Measurements from ENCODE around the gene ATF7IP.
"Not testable (repeated sequence)": the region's sequence is repeated elsewhere in the genome, so short reads cannot be mapped to it uniquely, and the experiment has no call there.

ATF7IP gene

DNA sequence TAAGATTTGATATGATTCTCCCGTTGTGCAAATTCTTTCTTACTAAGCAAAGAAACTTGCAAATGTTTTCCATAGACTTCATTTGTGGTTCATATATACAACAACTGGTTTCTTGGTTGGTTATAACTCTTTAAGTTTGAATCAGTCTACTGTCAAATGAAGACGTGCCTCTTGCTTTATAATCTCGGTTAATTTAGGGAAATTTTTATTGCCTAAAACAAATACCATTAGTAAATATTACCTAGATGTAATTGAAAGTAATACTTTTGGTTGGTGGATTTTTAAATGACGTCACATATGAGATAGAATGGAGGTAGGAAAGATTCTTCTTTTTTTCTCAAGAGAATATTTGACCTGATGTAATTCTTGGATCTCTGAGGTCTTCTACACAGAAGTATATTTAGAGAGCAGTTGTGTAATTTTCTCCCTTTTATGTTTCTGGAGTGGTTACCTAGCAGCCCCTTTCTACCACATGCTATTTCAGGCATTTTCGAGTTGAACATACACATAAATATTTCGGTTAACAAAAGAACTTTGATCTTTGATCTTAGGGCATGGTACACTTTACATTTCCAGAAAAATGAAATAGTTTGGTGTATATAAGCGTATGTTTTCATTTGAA, 1.7 kb downstream of the ATF7IP start:
- intact Hi-C loops (cut with DNase I) = loop anchor here (5.0 kb wide), 1 partner anchor 130 kb away; no protein-coding TSS in a partner anchor
- no peak for DNase-seq

DNA sequence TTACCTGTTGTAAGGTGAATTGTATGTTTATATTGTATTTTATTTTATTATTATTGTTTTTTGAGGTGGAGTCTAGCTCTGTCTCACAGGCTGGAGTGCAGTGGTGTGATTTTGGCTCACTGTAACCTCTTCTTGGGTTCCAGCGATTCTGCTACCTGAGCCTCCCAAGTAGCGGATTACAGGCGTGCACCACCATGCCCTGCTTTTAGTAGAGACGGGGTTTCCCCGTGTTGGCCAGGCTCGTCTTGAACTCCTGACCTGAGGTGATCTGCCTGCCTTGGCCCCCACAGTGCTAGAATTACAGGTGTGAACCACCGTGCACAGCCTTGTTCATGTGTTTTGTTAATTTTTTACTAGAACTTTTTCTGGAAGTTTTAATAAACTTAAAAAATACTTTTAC, 3.8 kb downstream of the ATF7IP start:
- DNase-seq = no peak
- intact Hi-C loops (cut with DNase I) = loop anchor here (5.0 kb wide), 1 partner anchor 132 kb away; no protein-coding TSS in a partner anchor

DNA sequence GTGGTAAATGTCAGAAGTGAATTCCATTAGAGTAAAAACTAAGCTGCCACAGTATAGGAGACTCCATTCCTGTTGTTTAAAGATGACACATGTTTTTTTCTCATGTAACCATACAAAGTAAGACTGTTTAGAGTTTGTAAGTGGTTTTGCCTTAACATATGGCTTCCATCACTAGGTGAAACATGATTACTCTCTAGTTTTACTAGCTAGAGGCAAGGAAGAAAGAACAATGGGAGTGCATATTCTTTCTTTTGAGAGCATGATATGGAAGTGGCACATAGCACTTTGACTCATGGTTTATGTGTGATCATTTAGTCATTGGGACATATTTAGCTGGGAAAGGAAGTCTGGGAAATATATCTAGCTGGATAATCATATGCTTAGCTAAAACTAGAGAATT, 7.7 kb downstream of the ATF7IP start:
- intact Hi-C loops (cut with DNase I) = no loop called here
- no peak for DNase-seq

DNA sequence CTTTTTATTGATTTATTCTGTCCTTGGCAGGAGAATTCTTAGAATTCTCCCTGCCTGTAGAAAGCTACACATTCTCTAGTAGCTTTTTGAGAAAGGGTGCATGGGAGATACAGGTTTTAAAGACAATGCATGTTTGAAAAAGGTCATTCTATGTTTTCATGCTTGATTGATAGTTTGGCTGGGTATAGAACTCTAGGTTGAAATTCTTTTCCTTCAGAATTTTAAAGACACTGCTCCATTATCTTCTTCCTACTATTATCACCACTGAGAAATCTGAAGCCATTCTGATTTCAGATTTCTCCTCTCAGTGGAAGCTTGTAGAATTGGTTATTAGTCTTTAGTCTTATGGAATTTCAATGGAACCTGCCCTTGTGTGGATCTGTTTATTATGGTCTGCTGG, 14.0 kb downstream of the ATF7IP start:
- DNase-seq = no peak
- intact Hi-C loops (cut with DNase I) = no loop called here

DNA sequence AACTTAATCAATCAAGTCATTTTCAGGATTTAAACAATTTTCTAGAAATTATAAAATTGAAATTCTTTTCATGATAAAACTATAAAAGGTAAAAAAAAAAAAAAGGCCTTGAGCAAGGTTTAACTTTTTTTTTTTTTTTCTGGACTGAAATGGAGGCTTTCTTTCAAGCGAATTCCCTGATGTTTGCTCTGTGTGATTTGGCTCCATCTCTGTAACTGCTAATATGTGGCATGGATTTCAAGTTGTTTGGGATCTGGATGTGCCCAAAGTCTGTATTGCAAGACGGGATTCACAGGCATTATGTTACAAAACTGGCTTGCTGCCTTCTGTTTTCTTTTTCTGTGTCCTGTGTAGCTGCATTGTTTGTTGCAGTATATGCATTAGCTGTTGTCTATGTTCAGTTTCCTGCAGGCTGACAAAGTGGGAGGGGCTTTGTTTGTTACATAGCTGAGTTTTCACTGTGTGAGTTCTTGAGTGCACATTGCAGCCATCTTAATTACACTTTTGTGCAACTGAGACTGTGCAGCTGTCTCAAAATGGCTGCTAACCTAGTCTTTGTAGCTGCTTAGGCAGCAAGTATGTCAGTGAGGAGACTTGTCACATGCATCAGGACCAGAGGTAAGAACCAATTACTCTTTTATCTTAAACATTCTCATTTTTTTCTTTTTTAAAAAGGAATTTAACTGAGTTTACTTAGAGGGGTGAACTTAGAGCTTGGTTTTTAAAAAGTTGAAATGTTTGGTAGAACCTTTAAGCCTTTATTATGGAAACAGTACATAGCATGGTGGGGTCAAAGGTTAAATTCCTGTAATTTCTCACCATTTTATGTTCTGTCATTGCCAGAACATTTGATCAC, 19.5 kb downstream of the ATF7IP start:
- peak in 25 of 42 donors; percentile 9 to 75 (median 31) for DNase-seq
- intact Hi-C loops (cut with DNase I) = no loop called here

DNA sequence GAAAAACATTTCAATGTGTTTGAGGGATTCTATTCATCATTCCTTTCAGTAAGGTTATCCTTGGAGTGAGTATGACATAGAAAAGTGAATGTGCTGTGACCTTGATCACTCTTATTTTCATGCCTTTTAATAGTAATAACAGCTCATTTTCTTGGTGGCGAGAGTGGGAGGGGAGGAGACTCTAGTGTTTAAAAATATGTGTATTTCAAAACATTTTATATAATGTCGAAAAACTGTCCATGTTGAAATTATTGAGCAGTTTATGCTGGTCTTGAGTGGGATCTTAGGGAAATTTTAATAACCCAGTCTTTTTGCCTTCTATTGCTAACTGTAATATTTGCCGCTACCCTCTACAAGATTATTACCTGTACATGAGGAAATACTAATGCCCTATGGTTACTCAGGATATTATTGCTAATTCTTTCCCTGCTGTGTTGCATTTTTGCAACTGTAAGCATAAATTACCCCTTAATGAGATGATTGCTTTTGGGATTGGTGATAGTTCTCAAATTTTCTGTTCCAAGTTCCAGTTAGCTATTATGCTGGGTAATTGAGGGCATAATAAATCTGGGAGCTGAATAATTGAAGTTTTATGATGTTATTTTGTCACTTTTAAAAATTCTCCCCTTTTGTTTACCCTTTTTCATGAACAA, 21.9 kb downstream of the ATF7IP start:
- no peak for DNase-seq
- intact Hi-C loops (cut with DNase I) = no loop called here

DNA sequence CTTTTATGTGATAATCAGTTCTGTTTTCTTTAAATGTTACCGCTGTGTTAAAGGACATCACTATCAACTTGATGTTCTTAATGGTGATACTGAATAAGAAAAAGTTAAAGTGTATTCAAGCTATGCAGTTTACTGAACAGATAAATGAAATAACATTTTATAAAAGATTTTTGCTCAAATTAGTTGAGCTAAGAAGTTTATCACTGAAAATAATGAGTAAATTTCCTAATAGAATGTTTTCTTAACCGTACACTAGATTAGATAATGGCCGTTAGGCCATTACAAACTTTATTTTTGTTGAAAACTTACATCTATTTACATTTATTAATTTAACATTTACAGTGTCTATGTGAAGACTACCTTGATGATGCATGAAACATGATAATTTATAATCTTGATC, 25.0 kb downstream of the ATF7IP start:
- DNase-seq = no peak
- intact Hi-C loops (cut with DNase I) = no loop called here

DNA sequence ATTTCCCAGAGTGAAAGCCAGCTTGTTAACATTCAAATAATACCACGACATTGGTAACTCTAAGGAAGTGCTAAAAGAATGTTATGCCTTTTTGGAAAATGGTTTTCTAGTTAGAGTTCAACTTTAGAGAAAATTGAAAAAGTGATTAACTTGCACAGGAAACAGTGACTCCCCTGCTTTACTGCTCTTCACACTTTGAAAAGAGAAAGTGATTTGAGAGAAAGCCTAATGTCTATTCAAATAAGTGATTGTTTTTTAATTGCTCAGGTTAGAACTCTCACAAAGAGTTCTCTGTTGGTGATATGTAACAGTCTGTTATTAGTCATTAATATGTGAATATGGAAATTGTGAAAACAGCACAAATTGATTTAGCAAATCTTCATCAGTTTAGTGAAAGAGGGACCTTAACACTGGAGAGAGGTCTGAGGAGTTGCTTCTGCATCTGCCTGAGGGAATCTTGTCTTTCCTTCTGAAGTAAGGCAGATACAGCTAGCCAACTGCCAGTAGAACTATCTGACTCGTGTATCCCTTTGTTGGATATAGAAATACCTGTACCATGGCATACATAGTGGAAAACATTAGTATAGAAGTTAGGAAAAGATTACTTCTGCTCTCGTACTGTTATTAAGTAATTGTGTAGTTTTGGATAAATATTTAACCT, 25.5 kb downstream of the ATF7IP start:
- no peak for DNase-seq
- intact Hi-C loops (cut with DNase I) = no loop called here

DNA sequence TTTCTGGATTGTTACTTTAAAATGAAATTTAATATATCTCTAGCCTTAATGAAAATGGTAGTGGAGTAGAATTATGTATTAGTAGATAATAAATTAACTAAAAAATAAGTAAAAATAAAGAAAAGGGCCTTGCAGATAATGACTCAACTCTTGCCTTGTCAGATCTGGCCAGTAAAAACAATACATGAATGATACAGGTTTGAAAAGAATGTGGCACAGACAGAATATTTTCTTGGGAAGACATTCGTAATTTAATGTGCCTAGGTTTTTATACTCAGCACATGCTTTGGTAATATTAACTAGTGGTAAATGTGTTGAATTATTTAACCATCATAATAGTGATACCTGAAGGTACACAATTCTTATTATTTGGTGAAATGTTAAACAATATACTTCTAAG, 28.3 kb downstream of the ATF7IP start:
- DNase-seq = no peak
- intact Hi-C loops (cut with DNase I) = no loop called here

DNA sequence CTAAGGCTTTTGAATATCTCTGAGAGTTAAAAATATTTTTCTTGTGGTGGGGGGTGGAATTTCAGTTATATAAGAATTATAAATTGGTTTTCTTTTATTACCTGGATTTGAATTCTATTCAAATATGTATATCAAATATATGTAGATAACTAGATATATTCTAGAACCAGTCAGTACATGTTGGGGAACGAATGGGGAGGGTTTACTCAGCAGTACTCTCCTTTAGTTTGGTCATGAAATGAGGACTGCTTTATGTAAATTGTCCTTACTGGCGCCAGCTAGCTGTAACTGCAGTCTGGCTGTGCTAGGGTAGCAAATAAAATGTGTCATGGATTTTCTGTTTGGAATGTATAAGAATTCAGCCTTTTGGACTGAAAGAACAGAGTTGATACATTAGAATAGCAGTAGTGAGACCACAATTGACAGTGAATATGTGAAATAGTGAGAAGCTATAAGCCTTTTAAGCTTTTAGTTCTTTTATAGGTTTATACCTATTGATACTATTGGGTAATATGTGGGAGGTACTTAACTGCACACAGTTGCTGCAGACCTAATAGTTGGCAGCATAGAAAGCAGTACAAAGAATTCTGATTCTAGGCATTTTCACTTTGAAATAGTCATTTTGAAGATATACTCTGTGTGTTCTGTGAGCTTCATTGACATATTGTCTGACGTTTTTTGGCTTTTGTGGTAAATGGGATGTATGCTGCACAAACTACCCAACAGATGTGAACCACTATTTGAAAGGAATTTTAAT, 29.0 kb downstream of the ATF7IP start:
- intact Hi-C loops (cut with DNase I) = no loop called here

DNA sequence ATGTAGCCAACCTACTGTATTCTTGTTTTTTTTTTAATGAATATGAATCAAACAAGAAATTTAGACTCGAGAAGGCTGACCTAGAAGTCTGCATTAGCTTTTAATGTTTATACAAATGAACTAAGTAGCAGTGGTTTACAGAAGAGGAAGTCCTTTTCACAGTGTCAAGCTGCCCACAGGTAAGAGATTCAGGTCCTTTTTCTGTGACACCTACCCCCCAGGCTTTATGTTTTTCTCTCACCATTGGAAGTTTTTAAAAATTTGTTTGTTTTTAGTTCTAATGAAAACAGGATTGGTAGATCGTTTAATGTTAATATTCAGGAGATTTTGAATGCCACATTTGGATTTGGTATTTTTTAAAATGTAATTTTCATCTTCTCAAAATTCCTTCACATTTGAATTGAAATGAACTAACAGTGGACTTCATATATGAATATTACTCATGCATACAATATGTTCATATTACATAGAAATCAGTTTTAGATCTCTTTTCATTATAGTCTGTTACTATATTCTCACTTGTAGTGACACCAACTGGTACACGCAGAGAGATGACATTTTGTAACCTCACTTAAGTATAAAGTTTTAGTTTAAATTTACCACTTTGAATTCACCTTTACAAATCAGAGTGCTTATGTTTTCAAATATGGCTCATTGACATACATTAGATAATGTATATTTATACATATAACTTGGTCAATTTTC, 29.7 kb downstream of the ATF7IP start:
- DNase-seq = no peak
- intact Hi-C loops (cut with DNase I) = no loop called here

More for the DNA sequence above, 29.0 kb downstream of the ATF7IP start:
- peak in 17 of 42 donors; percentile 9 to 67 (median 40) for DNase-seq

DNA sequence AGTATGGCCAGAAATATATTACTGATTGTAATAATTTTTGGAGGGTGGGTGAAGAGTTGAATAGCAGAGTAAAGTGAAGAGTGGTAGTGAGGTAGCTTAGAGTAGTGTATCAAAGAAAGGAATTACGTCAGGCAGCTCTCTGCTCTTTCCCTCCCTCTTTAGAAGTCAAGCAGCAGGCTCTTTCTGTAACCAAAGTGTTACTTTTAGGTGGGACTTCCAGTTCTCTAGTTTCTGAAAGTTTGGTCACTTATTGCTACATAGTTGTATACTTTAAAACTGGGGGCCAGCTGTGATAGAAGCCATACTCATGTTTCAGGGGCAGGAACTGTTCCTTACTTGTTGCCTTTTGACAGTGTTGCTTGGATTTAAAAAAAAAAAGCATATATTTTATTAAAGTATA, 30.6 kb downstream of the ATF7IP start:
- no peak for DNase-seq
- intact Hi-C loops (cut with DNase I) = no loop called here

DNA sequence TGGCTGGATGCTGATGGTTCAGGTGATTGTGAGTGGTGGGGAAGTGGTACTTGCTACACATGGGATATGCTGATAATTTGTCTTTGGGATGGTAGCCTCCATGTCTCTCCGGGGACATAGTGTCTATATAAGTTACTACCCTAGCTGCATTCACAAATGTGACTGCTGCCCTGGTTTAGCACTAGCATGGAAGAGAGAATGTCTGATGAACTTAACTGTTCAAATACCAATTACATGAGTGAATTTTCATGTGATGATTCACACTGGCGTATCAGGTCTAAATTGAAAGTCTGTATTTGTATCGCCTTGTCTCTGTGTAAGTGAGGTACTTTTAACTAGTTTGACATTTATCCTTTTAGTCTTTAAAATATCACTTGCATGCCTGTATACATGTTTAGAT, 34.4 kb downstream of the ATF7IP start:
- DNase-seq = no peak
- intact Hi-C loops (cut with DNase I) = no loop called here

DNA sequence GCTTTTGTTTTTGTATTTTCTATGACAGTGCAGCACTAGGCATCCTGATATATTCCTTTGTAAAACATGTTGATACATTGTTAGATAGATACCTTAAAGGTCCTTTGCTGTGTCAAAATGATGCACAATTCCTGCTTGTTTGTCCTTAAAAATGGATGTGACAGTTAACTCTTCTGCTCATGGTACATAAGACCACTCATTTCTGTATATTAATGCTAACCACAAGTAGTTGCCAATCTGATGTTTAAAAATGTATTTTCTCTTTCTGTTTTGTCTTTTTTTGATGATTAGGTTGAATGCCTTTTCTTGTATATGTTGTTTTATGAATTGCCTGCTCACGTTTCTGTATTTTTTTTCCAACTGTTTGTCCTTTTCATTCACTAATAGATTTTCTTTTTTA, 35.1 kb downstream of the ATF7IP start:
- intact Hi-C loops (cut with DNase I) = no loop called here
- DNase-seq = no peak

DNA sequence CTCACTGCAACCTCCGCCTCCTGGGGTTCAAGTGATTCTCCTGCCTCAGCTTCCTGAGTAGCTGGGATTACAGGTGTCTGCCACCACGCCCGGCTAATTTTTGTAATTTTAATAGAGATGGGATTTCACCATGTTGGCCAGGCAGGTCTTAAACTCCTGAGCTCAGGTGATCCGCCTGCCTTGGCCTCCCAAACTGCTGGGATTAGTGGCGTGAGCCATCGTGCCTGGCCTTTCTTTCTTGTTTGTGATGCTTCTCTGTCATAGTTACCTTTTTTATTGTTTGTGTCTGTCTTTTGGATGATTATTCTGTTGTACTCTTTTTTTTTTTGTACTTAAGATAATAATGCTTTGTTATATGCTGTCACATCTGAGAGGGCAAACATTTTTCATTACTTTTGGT, 35.8 kb downstream of the ATF7IP start:
- DNase-seq; intact Hi-C loops (cut with DNase I): not testable (repeated sequence)

DNA sequence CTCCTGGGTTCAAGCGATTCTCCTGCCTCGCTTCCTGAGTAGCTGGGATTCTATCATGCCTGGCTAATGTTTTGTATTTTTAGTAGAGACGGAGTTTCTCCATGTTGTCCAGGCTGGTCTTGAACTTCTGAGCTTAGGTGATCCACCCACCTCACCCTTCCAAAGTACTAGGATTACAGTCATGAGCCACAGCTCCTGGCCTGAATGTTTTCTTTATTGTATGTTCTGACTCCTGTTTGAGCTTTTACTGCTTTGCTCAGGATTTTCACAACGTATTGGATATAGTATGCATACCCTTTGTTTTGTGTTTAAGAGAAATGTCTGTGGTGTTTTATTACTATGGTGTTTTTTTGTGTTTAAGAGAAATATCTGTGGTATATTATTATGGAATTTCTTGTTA, 37.2 kb downstream of the ATF7IP start:
- intact Hi-C loops (cut with DNase I) = no loop called here

DNA sequence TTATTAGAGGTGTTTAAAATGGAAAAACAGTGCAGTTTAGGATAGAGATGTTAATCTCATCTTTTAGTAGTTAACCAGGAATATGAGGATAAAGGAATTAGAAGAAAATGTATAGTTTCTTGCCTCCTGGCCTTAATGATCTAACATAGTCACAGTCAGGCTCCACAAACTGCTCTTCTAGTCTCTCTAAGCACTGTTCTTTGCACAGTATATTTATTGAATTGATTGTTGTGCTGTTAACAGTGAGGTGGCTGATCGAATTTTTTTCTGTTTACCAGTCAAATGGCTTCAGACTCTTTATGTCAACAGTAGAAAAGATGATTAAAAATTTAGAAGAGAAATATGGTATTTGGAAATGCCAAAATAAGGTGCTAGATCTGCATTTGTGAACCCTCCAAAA, 37.8 kb downstream of the ATF7IP start:
- DNase-seq = no peak
- intact Hi-C loops (cut with DNase I) = no loop called here

More for the DNA sequence above, 37.2 kb downstream of the ATF7IP start:
- no peak for DNase-seq

DNA sequence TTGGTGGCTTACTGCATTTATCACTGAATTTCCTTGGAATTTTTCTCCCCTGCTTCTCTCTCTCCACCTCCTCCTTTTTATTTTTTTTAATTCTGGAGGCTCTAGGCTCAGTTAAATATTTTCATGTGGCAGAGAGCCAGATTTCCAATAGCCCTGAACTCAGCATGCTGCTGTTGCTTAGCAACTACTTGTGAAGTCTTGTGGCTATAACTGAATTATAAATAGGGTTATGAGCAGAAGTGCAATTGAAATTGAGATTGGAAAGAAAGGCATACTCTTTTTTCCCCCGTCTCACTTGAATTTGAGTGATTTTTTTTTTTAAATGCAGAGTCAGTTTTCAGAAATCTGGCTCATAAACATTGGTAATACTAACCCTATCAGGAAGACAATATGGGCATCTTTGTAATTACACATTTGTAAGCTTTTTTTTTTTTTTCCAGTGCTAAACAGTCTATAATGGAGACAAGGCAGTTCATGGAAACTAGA, 38.3 kb downstream of the ATF7IP start:
- intact Hi-C loops (cut with DNase I) = no loop called here
- peak in 11 of 42 donors; percentile 13 to 76 (median 28) for DNase-seq

Data from head of caudate nucleus (tissue), 42 donors.